ENCODE results near the gene HAND2.

HAND2 gene

DNA sequence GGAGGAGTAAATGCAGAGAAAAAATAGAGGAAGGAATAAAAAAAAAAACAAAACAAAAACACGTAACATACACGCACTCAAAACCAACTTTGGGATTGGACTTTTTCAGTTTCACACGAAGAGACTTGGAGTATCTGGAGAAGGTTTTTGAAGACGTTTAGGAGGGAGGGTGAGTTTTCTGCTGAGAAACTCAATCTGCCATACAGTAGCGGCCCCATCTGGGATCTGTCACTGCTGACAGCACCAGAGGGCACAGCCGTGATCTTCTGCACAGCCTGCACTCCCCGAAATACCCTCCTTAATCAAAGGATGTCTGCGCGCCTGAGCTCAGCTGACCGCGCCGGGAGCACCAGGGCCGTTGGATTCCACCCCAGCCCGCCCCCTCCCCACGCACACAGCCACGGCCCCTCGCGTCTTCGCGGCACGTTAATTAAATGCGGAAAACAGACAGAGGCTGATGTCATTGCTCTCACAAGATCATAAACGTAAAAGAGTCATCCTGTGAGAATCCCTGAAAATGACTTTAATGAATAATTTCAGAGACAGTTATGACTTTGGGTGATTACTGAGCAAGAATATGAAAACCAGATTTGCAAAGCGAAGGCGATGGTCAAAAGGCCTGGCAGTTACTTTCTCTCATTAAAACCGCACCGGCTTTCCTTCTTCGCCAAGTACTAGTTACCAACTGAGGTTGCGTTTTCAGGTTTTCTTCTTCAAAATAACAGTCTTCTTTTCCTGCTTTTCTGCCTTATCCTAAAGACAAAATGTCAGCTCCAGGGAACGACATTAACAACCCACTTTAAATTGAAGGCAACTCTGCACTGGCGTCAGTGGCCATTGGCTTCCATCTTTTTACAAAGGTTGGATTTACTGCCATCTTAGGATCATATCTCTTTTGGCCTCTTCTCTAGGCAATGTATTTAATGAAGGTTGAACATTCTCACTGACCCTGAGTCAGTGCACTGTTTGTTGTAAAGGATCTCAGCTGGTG, 10.6 kb downstream of the HAND2 start:
- DNase-seq, result no peak

DNA sequence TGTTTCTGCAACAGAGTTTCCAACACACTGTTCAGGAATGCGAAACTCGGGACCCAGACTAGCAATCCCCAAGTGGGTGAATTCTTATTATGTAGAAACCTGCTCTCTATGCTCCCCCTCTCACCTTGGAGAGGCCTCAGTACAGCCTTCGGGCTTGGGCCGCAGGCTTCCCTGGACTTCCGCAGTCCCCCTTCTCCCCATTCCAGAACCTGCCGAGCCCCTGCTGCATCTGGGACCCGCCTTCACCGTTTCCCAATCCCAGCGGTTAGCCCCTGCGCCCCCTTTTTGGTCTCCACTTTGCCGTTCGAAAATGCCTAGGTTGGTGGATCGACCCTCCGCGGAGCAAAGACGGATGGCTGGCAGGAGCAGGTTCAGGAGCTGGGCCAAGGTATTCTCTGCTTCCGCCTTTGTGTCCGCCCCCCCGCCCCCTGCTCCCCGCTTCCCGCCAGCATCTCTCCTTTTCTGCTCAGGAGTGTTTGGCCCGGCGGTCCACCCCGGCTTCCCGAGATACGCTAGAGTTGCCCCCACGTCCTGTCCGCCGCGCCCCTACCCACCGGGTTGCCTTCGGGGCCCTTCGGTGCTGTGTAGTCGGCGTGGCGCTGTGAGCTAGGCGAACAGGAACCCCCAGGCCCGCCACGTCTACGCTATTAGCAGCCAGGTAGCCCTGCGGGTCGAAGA, 11.5 kb downstream of the HAND2 start:
- DNase-seq, result no peak

DNA sequence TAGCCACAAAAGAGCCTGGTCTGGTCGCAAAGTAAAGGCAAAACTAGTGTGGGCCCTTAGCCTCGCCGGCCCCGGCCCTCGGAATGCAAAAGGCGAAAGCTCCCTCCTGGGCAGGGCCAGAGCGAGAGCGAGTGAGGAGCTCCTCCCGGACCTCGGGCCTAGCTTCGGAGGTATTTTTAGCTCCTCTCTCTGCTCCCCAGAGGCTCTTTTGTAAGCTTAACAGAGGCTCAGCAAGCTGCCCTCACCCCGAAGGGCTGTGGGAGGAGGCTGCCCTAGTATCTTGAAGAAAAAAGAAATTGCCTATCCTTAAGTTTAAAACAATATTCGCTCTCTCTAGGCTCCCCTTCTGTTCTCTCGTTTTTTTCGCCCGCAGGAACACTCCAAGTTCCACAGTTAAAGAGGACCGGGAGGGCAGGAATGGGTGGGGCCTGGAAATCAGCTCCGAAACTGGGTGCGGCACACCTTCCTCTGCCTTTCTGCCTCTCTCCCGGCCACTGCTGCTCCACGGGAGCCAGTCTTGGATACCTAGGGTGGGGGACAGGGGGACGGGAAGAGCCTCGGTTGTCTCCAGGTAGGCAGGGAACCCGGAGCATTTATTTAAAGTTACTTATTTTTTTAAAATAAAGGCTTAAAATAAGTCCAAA, 12.1 kb downstream of the HAND2 start:
- DNase-seq, result no peak

DNA sequence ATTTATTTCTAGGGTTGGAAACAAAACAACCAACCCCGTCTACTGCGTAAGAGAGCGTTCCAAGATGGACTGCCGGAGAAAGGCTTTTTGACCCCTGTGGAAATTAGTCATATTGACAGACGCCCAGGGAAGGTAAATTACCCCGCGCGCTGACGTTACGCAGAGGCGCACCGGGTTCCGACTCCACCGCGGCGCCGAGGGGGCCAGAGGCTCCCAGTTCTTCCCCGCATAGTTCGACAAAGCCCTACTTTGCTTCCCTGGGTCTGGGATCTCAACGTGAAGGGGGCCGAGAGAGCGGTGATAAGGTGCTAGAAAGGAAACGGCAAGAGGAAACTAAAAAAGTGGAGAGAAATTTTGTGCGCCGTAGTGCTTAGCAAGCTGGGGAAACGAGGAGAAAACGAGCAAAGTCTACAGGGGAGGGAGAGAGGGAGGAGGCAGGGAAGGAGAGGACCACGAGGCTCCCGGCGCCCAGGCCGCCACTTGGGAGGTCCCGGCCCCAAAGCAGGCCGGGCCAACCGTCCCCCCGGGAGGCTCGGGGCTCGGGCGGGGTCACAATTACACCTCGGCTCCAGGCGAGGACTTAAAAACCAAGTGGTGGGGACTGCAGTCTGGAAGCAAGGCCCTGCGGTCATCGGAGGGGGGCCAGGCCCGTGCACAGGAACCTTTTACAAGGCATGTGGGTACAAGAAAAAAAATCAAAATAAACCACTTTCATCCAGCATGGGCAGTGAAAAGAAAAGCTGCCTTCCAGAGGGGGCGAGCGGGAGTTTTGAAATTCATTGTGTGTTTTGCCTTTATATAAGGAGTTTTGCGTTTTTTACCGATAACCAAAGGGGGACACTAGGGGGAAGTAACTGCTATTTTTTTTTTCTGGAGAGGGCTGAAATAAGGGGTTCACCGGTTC, 13.2 kb downstream of the HAND2 start:
- no peak for DNase-seq

DNA sequence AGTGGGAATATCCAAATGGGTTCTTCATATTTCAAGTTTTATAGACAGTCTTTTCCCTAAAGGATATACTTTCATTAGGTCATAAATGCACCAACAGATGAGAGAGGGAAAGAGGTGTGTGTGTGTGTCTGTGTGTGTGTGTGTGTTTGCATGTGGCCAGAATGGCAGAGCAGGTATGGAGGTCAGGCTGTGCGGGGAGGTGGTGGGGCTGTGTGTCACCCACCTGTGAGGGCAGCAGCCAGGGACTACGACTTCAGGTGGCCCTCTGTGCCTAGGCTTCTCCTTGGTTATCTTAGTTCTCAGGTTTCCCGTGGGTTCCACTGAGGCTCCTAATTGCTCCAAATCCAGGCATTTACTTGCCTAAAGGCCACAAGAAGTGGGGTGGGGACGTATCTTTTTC, 14.6 kb downstream of the HAND2 start:
- no peak for DNase-seq

DNA sequence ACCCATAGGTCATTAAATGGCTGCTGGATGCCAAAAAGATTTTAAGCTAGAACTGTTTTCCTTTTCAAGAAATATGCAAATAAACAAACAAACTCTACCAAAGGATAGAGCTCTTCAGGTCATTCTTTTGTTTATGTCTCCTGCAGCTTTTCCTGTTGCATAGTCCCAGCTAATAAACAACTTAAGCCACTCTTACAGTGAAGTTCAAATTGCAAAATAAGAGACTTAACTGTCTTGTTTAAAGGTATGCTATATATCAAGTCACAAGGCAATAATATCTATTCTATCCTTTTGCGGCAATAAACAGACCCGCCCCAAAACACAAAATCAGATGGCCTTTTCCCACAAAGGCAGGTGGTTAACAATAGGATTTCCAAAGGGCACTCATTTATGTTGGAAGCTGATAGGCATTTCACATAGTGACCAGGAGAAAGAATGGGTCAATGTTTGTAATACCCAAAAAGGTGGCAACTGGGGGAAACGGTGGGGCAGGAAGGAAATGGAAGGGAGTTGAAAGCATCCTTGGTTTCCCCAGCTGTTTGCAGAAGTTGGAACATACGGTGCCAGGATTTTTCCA, 15.3 kb downstream of the HAND2 start:
- DNase-seq, result no peak

DNA sequence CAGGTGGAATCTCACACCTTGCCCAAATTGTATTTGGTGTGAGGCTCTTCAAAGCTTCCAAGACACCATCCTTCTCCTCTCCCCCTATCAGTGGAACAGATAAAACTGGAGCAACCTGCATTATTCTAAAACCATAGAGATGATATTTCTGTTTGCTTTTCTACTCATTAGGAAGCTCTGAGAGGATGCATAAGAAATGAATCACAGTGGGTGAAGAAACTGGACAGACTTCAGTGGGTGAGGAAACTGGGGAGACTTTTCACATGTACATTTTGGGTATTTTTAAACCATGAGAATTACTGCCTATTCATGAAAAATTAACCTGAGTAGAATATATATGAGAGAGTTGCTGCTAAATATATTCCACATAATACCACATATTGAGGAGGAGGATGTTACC, 16.4 kb downstream of the HAND2 start:
- no peak for DNase-seq

DNA sequence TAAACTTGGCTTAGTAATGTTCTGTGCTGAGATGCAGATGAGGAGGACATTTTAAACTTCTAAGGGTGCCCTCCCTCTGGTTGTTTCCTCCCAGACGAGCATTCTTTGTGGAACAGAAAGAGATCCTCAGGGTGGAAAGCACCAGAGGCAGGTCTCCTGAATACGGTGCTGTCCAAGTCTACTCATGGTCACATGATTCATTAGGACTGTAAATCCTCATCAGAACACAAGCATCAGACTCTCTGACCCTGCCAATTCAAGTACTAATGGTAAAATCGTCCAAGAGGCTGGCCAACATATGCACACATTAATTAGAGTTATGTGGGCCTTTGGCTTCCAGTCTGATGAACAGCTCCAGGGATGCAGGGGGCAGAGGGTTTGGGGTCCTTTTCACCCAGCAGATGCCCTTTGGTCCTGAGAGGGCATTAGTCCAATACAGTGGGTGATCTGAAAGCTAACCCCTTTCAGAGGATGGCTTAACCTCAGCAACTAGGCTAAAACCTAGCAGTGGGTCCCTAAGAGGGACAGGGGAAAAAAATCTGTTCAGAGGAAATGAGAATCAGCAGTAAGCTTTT, 18.2 kb downstream of the HAND2 start:
- DNase-seq, result no peak

DNA sequence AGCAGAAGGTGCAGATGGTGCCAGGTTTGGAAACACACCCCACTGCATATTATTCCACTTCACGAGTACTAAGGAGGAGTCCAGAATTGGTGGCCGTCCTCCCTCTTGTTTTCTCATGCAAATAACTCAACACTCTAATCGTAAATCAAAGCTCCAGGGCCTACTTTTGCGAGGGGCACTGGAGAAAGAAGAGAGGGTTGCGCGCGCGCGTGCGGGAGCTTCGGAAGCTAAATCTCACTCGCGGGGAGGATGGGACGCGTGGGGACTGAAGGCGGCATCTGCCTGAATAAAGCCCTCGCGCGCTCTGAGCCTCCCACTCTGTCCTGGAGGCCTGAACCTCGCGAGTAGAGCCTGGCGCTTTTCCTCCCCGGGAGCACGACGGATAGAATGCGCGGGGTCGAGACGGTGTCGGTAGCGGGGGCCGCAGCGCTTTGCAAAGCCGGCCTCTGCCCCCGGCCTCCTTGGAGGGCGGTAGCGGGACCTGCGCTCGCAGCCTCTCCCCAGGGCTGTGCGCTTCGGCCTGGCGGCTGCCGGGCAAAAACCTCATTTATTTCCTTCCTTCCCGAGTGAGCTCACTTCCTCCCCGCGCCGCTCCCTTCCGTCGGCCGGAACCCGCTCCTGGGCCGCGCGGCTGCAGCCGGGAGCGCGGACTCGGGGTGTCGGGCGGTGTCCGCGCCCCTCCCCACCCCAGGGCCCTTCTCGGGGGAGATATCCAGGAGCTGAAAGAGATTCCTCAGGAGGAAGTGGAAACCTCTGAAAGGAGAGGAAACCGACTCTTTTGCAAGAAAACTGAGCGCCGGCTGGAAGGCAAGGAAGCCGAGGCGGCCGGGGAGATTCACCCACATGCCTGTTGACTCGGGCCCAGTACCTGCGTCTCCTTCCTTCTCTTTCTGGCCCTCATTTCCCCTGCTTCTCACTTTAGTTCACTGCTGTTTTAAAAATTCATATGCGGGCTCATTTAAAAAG, 20.7 kb downstream of the HAND2 start:
- no peak for DNase-seq

DNA sequence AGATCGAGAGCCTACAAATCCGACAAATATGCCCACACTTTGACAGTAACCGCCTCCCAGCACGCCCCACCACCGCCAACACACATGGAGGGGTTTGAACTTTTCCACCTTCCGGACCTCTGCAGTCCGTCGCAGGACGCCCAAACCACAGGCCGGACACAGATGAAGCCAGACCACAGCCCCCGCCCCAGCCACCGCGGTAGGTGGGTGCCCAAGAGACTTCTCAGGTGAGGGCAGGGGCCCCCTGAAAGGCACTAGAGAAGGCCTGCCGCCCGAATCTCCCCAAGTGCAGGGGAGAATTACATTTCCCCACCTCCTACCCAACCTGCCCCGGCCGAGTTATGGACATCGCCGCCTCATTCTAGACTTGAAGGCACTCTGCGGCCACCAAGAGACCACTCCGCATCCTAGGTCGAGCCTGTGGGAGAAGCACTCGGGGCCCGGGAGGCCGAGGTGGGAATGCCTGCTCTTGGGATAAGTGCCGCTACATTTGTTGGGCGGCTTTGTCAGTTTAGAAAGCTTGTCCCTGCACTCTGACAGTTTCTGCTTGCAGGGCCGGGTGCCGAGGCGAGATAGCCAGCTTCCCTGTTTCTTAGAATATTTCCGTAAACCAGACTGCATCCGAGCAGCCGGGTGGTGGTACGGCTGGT, 21.5 kb downstream of the HAND2 start:
- no peak for DNase-seq

DNA sequence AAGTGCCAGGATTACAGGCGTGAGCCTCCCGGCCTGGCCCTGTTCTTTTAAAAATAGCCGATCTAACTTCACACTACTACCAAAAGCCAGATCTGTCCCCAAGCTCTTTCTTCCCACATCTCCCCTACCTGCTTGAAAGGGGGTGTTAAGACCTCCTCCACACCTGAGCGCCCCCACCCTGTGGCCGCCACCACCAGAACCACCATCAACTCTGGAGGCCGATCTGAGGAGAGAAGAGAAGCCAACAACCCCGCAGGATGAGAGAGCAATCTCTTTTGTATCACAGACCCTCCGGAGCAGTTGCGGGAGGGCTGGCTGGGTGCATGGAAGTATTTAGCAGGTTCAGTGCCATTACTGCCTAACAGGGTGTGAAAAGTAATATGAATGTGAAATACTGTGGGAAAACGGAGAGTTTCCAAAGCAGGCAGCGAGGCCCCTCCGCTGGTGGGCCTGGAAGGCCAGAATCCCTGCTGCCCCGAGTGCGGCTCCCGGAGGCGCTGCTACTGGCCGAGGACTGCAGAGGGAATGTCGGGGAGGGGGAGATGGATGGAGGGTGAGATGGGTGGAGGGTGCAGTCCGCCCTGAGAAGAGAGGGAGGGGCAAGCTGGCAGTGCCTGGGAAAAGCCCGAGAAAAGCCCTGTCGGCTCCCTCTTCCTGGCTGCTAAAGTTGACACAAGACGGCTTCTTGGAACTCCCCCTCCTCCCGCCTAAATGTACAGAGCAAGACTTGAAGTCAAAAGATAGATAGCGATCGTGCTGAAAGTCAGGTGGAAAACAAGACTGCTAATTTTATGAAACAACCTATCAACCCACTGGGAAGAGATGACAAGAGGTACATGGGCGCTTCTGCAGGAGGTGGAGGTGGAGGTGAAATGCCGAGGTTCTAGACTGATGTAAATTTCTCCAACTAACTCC, 22.3 kb downstream of the HAND2 start:
- no peak for DNase-seq

DNA sequence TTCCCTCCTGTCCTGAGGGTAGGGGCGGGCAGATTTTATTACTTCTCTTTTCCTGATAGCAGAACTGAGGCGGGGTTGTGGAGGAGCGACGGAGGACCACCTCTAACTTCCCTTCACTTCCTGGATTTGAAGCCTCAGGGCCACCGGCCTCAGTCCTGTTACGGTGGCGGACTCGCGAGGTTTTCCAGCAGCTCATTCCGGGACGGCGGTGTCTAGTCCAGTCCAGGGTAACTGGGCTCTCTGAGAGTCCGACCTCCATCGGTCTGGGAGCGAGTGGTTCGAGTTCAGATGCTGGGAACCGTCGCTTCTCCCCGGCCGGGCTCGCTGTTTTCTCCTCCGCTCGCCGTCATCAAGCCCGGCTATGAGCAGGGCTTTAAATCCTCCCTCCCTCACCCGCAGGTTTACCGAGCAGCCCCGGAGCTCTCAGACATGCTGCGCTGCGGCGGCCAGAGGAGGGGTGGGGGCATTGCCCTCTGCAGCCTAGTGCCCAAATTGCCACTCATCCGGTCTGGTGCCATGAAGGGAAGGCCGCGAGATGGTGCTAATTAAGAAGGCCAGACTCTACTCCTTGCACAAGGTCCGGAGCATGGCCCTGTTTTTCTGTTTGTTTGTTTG, 23.3 kb downstream of the HAND2 start:
- no peak for DNase-seq

DNA sequence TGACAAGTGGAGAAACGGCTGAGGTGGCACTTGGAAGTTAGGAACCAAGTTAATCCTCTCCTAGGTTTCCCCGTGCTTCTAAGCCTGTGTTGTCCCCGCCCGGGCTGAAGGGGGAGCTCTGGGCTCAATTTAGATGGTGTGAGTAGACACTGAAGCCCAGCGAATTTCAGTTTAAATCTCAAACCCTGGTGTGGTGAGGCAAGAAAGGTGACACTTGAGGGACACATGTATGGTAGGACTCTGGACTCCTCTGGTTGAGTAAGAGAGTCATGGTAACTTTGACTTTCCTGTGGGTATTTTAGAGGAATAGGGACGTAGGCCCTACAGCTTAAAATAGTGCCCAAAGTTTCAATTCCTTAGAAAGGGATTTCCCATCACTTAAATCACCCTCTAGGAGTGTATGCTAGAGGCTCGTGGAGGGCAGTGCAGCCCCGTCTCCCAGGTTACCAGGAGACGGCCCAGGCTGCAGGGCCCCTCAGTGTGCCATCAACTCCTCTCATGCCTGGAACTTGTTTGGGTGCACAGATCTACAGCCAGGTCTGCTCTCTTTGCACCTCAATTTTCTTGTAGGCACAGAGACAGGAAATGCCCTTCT, 24.0 kb downstream of the HAND2 start:
- DNase-seq, result peak; percentile 42

DNA sequence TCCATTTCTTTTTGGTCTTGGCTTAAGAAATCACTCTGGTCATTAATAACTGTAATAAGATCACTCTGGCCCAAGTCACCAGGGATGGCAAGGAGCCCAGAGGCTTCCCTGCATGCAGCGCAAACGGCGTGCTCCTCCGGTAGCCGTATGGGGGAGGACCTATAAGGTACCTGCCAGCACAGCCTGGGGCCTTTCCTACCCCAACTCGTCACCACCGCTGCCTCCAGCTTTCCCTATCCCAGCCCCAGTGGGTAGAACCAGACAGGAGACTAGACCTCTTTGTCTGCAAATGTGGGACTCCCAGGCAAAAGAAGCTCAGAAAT, 25.9 kb downstream of the HAND2 start:
- DNase-seq, result no peak

DNA sequence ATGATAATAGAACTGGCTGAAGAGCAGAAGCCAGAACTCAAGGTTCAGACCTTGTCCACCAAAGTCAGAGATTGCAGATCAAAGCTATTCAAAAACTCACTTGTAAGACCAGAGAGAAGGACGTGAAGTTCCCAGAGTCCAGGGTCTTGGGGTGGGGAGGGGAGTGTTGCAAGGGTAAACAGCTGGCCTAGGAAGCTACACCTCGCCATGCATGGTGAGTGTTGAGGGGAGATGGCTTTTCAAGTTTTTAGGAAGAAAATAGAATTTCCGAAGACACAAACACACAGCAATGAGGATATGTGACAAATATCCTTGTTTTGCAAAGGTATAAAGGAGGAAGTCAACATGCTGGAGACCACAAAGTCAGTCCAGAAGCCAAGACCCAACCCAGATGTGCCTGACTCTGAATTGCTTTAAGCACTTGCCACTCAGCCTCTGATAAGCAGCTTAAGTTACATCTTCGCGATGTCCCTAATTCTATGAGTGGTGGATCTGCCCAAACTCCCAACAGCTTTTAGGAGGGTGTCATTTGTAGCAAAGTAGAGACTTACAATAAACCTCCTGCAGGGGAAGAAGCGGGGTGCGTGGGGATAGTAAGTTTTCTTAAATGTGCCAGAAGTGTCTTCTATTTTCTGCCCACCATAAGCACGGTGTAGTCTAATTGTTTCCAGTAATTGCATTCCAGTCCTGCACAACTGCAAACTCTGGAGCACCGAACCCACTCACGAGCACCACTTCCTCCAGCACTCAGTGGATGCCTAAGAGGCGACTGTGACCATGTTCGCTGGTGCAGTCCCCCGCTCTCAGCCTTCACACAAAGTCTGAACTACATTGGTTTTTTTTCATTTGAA, 26.5 kb downstream of the HAND2 start:
- no peak for DNase-seq

DNA sequence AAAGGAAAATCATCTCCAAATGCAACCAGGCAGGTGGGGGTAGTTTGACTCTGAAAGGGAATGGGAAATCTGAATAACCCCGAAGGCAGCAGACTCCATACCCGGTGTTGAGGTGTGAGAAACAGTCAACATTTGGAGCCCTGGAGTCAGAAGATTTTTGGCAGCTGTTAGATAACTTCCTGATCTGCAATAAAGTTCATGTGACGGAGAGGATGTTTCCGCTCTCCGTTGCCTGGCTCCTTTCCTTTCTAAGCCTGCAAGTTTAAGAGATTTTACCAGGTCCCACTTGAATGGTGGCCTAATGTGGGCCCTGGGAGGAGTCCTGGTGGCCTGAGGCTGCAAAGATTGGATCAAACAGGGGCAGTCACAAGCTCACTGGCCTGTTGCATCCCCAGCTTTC, 27.7 kb downstream of the HAND2 start:
- no peak for DNase-seq

DNA sequence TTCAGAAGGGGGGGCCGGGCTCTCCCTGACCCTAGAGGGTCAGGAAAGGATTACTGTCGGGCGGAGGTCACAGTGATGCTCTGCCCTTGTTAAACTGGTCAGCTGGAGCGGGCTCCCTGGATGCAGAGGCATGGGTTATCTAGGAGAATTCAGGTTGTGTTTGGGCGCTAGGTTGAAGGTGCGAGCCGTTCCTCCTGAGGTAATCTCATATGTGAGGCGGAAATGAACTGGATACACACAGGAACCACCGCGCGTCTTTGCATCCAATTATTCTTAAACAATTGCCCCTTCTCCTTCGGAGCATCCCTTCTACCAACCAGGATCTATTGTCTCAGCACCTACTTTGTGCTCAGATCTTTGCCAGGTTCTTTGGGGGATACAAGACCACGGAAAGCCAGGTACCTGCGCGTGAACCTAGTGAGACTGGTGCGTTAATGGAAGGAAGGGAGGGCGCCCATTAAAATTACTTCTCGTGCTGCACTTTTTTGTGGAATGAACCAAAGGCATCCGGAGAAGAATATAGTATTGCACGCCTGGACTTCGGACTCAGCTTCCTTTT, 28.4 kb downstream of the HAND2 start:
- no peak for DNase-seq
